Activated CD8-positive, alpha-beta memory T cell treated with anti-CD3 and anti-CD28 coated beads for 24 hours (primary cell): ENCODE results near the gene KLHL36.
A peak's percentile ranks its signal among the peaks of the same experiment; 100 is the strongest.

Experiments used
- DNase-seq: peaks from one replicate; pipeline ENCODE4 v3.0.0-alpha.2; 2020

Gene KLHL36

DNA sequence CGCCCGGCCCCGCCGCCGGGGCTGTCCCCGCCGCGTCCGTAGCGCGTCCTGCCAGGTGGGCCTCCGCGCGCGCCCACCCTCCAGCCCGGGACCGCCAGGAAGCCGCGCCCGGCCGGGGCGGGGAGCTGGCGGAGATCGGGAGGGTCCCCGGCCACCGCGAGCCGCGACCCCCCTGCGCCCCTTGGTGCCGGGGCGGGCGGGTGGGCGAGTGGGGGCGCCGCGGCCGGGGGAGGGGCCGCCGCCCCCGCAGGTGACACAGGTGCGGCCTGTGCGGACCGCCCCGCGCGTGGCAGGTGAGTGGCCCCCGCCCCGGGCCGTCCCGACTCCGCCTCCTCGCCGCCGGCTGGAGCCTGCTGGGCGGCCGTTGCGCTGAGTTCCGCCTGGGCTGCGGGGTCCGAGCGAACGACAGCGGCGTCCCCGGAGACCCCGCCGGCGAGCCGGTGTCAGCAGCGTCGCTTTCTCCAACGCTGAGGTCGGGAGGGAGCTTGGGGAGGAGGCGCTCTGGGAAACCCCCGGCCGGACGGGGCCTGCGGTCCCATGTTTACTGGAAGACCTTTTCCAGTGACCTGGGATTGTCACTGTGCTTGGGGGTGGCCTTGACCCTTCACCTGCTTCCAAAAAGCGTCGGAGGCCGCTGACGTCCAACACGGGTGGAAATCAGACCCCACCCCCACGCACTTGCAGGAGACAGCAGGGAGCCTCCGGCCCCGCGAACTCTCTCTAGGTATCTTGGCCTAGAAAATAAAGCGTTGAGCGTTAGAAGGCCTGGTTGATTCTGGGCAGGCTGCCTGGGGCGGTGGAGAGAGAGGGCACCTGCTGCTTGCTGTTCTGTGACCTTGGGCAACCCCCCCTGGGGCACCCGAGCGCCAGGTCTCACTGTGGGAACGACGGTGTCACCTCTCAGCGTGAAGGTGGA is 542 bp downstream of the KLHL36 start:
- peak; percentile 77 for DNase-seq

- DNase-seq, result no peak
Measured at GRCh38 chr16:84649511-84649861, 1.2 kb downstream of the KLHL36 start.

DNA sequence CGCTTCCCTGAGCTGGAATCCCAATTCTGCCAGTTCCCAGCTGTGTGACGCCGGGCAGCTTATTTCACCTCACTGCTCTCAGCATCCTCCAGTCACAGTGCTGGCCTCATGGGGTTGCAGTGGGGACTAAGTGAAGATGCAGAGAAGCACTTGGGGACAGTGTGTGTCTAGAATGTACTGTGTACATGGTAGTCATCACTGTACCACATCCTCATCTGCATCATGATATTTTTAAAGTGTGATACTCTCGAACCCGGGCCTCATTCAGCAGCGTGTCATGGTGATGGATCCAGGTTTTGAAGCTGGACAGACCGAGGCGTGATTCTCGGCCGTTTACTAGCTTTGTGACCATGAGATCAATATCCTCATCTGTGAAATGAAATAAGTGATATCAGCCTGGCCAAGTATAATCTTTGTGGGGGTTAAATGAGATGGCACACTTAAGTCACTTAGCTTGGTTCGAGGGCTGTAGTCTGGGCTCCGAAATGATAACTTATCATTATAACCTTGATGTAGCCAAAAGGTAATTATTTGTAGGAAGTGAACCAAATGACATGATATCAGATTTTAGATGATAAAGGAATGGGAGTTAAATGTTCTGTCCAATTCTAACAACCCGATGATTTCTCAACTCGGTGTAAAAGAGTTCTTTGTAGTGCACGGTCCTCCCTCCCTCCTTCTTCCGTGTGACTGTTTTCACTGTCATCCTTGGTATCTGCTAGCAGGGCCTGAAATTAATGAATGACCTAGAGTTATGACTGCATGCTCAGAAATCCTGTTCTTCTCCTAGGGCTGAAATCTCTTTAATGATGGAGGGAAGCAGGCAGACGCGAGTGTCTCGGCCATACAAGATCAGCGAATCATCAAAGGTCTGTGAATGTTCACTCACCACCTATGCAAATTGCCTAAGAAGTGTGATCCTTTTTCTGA is 2.0 kb downstream of the KLHL36 start:
- no peak for DNase-seq

- no peak for DNase-seq
Measured at GRCh38 chr16:84652566-84652965, 4.3 kb downstream of the KLHL36 start.

DNA sequence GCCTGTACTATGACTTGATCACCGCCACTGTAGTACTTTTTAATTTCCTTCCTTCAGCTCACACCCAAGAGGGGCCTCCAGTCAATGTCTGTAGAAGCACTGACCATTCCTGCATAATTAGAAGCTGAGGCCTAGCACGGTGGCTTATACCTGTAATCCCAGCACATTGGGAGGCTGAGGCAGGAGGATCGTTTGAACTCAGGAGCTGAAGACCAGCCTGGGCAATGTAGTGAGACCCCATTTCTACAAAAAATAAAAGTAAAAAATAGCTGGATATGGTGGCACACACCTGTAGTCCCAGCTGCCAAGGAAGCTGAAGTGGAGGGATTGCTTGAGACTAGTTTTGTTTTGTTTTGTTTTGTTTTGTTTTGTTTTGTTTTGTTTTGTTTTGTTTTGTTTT is 5.9 kb downstream of the KLHL36 start:
- DNase-seq, result no peak

DNA sequence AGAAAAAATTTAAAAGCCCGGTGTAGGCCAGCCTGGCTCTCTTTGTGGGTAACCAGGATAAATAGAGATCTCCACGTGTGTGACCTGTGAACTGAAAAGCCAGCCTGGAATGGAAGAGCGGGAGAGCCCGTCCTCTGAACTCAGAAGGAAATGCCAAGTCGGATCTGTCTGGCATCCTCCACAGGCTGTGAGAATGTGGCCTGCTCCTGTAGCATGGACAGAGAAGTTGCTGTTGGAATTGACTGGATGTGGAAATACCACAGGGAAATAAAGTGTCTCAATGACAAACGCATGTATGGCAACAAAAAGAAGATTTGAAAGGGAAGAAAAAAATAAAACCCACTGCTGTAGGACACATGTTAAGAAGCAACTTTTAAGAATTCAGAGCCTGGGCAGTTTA is 6.7 kb downstream of the KLHL36 start:
- DNase-seq, result no peak

DNA sequence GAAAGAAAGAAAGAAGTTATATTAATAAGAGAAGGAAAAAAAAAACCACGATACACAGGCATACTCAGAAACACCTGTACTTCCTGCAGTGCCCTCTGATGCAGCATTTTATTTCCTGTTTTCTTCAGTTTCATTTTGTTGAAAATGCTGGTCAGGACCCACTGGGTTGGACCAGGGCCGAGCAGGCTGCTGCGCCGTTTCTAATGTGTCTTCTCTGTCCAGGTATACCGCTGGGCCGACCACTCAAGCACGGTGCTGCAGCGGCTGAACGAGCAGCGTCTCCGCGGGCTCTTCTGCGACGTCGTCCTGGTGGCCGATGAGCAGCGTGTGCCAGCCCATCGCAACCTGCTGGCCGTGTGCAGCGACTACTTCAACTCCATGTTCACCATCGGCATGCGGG is 8.3 kb downstream of the KLHL36 start:
- no peak for DNase-seq

- DNase-seq, result no peak
Measured at GRCh38 chr16:84657229-84657837, 9.0 kb downstream of the KLHL36 start.

DNA sequence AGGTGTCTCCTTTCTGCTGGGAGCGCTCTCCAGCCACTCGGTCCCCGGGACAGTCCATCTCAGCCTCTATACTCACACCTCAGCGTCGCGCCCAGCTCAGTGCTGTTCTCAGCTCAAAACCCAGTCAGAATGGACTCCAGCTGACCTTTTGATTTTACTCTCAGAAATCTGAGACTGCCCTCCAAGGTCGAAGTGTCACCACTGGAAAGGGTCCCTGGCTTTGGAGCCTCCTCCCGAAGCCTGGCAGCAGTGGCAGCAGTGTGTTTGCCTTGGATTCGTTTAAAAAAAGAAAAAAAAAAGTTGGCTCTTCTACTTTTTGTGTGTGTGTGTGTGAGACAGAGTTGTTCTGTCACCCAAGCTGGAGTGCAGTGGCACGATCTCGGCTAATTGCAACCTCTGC is 10.4 kb downstream of the KLHL36 start:
- DNase-seq, result no peak

DNA sequence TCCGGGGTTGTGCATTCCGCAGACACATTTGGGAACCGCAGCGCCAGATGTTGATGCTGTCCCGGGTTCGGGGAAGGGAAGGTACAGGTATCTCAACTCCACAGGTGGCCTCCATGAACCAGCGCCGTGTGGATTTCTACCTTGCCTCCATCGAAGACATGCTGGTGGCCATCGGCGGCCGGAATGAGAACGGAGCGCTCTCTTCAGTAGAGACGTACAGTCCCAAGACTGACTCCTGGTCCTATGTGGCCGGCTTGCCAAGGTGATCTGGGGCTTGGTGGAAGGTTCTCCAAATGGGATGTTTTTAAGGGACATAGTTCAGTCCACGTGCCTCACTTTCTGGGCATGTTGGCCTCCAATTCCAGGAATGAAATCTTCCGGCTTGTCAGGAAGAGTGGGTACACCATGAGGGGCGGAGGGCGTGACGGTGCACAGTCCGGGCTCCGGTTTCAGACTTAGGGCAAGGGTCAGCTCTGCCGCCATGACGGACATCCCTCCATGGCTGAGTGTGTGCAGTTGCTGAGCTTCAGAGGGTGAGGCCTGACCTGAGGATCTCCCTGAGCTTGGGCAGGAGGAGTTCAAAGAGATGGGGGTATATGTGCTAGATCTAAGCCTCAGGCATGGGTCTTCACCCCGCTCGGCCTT is 11.5 kb downstream of the KLHL36 start:
- DNase-seq, result no peak

- no peak for DNase-seq
Measured at GRCh38 chr16:84660973-84661372, 12.7 kb downstream of the KLHL36 start.

- DNase-seq, result no peak
Measured at GRCh38 chr16:84661418-84662060, 13.2 kb downstream of the KLHL36 start.

DNA sequence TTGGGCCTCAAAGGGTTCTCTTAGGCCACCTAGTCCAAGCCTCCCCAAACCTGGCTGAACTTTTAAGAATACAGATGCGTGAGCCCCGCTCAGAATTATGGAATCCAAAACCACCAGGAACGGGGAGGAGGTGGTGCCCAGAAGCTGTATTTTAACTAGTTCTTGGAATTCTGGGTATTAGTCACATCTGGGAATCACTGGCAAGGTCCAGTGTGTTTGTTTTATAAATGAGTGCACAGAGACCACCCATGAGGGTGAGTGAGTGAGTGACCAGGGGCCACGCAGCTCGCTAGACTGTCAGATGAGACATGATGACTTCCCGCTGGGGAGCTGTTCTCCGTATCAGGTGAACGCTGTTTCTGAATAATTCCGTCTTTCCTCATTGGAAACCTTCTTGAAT is 14.2 kb downstream of the KLHL36 start:
- DNase-seq, result no peak

- DNase-seq, result no peak
Measured at GRCh38 chr16:84663433-84664101, 15.3 kb downstream of the KLHL36 start.

DNA sequence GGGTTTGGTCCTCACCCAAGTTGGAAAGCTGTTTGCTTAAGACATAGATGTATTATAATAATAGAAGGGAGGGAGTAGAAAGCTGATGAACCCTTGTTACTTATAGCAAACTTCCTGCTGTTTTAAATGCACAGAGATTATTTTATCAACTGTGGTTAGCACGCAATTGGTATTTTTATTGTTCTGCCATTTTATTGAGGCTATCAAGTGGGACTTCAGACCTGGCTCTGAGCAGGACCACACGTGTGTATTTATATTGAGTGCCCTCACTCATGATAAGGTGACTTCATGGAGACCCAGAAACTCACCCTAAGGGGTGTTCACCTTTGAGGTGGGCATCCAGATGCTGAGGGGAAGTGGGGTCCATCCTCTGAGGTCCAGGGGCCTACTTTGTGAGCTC is 17.0 kb downstream of the KLHL36 start:
- DNase-seq, result no peak

- DNase-seq, result no peak
Measured at GRCh38 chr16:84665843-84666242, 17.5 kb downstream of the KLHL36 start.

DNA sequence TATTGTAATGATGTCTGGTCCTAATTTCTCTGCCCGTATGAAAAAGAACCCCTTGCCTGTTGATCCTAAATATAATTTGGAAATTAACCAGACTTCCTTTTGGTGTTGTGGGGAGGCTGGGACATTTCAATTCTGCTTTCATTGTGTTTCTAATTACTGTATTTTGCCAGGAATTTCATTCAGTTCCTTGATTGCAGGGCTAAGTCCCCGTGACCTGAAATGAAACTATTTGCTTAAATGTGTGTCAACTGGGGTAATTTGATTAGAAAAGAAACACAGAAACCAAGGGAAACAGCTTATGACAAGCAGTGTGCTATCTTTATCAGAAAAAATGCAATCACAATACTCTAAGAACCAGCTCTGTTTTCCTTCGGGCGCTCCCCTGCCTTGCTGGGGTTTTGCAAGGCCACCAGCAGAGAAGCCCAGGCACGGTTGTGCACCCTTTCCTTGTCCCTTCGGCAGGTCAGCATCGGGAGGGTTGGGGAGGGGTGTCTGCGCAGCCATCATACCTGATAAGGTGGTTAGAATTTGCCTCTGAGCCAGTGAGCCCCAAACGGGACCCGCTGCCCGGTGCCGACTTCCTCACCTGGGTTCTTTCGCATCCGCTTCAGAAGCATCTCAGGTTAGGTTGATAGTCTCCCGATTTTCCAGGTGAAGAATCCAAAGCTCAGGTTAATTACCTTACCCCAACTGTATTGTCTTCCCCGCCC is 19.4 kb downstream of the KLHL36 start:
- DNase-seq, result no peak

GRCh38 chr16:84670063-84670462 is 21.8 kb downstream of the KLHL36 start:
- DNase-seq, result no peak

GRCh38 chr16:84672276-84673202 is 24.2 kb downstream of the KLHL36 start:
- peak; percentile 92 for DNase-seq

GRCh38 chr16:84673203-84673535 is 24.9 kb downstream of the KLHL36 start:
- no peak for DNase-seq
